ENCODE results near the gene TUBA1C.

Gene TUBA1C

GRCh38 chr12:49296034-49296835, 31.4 kb downstream of the TUBA1C start:
- TF ChIP-seq ZFX (IDR thresholded peaks at IDR 0.05), result no peak
- no peak overlapping the region for H3K27ac ChIP-seq

- no peak for TF ChIP-seq ZFX (IDR thresholded peaks at IDR 0.05)
- no peak; the same call in 1 of the 2 replicates for TF ChIP-seq CTCF (conservative IDR thresholded peaks at IDR 0.05)
- H3K27ac ChIP-seq, result no peak overlapping the region
Measured at GRCh38 chr12:49296836-49297694, 32.2 kb downstream of the TUBA1C start.

GRCh38 chr12:49297695-49298060, 32.8 kb downstream of the TUBA1C start:
- TF ChIP-seq ZFX (IDR thresholded peaks at IDR 0.05) (no peak), CTCF (conservative IDR thresholded peaks at IDR 0.05) (no peak)
- H3K27ac ChIP-seq, result no peak overlapping the region

- TF ChIP-seq CTCF (conservative IDR thresholded peaks at IDR 0.05) (peak; percentile 17; the same call in 1 of the 2 replicates), ZFX (IDR thresholded peaks at IDR 0.05) (no peak)
- H3K27ac ChIP-seq, result no peak overlapping the region
Measured at GRCh38 chr12:49298160-49298559, 33.3 kb downstream of the TUBA1C start.

GRCh38 chr12:49301760-49302159, 36.9 kb downstream of the TUBA1C start:
- TF ChIP-seq CTCF (conservative IDR thresholded peaks at IDR 0.05) (no peak), ZFX (IDR thresholded peaks at IDR 0.05) (no peak)
- no peak overlapping the region for H3K27ac ChIP-seq

GRCh38 chr12:49304161-49304560, 39.3 kb downstream of the TUBA1C start:
- no peak for TF ChIP-seq ZFX (IDR thresholded peaks at IDR 0.05)
- TF ChIP-seq CTCF (conservative IDR thresholded peaks at IDR 0.05), result no peak

GRCh38 chr12:49305762-49306510, 41.1 kb downstream of the TUBA1C start:
- TF ChIP-seq ZFX (IDR thresholded peaks at IDR 0.05) (no peak), CTCF (conservative IDR thresholded peaks at IDR 0.05) (no peak)
- no peak overlapping the region for H3K27ac ChIP-seq

More at GRCh38 chr12:49304161-49304560, 39.3 kb downstream of the TUBA1C start:
- H3K27ac ChIP-seq, result no peak overlapping the region

Data from C4-2B (cell line).